Epithelial cell of prostate (primary cell): ENCODE measurements around the gene PPIF.

Experiments
- DNase-seq: peaks from one replicate; pipeline ENCODE4 v3.0.0-alpha.2; 2011; ENCODE audit warnings: low read depth, low spot score
- H3K27ac ChIP-seq: fragments of 450-650 bp; 2 replicates; pipeline ENCODE4 v1.5.1; 2017; ENCODE audit warnings: mild to moderate bottlenecking

Gene PPIF

GRCh38 chr10:79346012-79346340 lies 1.3 kb upstream of the PPIF start:
- no peak overlapping the region for H3K27ac ChIP-seq
- DNase-seq = no peak

DNA sequence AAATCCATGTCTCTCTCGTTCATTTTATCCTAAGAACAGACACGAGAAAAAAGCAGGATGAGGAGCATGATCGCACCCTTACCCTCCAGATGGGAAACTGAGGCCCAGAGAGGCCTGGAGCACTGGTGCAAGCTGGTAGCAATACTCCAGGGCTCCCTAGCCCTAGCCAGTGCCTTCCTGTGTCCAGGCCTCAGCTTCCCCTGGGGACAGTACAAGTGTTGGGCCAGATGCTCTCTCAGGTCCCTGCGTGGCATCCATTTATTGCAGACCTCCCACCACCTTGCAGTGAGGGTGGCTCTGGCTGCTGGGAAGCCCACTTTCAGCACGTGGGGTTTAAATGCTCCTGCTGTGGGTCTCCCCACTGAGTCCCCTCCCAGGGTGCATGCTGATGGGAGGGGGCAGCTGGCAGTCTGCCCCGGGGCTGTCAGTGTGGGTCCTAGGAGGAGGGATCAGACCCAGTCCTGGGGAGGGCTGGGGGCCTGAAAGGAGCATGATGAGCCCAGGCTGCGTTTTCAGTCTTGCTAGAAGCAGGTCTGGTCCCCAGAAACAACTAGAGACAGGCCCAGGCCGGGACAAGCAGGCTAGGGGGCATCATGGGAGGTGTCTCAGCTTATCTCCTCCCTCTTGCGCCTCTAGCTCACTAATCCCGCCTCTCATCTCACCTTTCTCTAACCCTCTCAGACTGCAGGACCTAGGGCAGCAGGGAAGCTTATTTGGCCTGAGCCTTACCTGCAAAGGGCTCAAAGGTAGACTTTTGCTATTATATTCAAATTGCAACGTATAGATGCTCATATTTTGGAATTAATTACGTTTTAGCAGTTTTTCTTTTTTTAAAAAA lies 662 bp upstream of the PPIF start:
- H3K27ac ChIP-seq = peak overlapping the region; percentile 85
- no peak for DNase-seq

- no peak for DNase-seq
- peak overlapping the region; percentile 85 for H3K27ac ChIP-seq
Measured at GRCh38 chr10:79347894-79348639, 798 bp downstream of the PPIF start.

DNA sequence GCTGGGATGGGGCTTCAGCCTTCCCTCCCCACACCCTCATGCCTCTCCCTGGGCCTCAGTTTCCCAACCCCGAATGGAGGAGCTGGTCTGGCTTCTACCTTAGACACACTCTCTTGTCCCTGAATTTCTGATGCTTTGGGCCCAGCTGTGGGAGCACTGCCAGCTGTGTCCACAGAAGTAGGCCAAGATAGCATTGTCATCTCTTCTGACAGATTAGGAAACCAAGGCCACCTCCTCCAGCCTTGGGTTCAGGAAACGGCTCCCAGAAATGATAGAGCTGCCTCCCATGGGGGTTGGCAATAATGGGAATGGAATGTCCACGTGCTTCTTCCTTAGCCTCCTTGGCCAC lies 1.3 kb downstream of the PPIF start:
- H3K27ac ChIP-seq = peak overlapping the region; percentile 85
- no peak for DNase-seq

GRCh38 chr10:79349072-79349491 lies 1.8 kb downstream of the PPIF start:
- no peak for DNase-seq
- H3K27ac ChIP-seq = peak overlapping the region; percentile 85

DNA sequence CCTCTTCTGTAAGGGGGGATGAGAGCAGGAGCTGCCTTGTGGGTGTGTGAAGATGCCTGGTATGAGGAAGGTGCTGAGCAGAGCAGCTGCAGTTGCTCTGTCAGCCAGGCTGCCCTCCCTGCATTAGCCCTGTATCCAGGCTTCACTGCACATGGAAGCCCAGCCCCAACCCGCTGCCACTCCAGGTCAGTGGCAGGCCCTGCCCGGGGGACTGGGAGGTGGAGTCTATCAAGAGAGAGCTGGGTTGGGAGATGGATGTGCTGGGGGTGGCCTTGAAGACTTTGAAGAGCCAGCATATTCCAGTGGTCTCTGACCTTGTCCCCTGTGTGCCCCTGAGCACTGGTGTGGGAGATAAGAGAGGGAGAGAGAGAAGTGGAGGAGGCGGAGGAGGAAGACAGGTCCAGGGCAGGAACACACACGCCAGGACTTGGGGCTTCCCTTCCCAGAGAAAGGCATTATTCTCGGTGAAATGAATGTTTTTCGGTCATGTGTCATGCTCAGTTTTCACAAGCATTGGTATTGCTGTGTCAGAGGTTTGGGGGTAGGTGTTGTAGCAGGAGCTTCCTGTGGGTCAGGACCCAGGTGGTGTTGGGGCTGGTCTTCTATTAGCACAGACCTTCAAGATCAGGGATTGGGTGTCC lies 2.6 kb downstream of the PPIF start:
- no peak for DNase-seq
- H3K27ac ChIP-seq = peak overlapping the region; percentile 85

DNA sequence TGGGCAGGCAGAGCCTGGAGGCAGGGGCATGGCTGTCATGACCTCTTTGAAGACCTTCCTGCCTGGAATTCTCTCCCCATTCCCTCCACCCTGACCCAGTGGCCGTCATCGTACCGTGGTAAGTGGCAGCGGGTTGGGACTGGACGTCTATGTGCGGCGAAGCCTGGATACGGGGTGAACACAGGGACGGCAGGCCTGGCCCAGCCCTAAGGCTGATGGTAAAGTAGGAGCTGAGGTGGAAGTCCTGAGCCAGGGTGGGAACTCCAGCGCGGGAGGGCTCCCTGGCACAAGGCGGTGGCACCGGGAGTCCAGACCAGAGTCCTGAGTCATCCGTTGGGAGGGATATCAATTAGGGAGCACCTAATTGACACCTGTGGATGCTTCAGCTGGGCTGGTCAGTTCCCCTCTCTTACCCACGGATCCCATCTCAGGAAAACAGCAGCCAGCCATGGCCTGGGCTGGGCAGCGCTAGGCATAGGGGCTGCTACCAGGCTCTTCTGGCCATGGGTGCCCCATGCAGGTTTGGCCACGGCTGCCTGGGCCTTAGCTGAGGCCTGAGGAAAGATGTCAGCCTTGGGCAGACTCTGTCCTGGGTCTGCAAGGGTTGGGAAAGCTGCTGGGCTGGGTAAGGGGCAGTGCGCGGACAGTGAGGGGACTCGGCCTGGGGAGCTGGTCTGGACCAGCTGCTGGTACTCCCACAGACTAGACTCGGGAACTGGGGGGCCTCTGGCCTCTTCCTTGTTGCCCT lies 3.3 kb downstream of the PPIF start:
- peak overlapping the region; percentile 85 for H3K27ac ChIP-seq
- DNase-seq = no peak

DNA sequence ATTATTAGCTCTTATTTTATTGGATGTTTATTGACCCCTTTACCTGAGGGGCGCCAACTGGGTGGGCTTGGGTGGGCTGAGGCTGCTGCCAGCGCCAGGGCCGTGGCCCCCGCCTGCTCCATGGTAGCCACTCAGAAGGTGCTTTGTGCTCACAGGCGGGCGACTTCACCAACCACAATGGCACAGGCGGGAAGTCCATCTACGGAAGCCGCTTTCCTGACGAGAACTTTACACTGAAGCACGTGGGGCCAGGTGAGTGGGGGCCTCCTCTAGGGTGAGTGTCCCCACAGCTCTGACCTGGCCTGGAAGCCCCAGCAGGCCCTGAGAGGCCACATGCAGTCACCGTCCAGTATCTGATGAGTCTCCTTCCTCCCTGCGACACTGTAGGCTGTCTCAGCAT lies 4.1 kb downstream of the PPIF start:
- no peak for DNase-seq
- H3K27ac ChIP-seq = no peak overlapping the region

DNA sequence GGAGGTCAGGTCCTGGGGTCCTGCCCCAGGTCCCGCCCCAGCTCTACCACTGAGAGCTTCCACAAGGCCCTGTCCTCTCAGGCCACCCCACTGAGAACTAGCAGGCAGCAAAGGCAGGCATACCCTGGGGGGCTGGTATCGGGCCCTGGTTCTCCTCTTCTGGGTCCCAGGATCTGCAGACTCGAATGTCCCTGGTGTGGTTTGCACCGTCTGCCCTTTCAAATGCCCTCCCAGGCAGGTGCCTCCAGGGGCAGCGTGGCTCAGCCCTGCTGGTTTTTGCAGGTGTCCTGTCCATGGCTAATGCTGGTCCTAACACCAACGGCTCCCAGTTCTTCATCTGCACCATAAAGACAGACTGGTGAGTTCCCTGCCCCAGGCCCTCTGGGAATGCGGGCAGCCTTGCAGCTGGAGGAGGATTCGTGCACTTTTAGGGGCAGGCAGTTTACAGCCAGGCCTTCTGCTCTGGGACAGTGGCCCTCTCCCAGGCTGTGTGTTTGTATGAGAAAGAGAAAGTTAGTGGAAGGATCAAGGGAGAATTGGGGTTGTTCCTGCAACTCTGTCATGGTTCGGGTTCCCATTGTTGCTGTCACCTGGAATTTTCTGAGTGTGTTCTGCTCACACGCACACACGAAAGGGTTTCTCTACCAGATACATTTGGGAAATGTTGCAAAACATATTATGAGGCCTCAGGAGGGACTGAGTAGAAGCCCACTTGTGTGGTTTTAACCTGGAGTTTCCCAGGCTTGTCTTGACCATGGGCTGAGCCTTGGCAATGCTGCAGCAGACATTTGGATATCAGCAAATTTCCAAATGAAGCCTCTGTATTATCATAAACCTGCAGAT lies 5.0 kb downstream of the PPIF start:
- DNase-seq = no peak
- no peak overlapping the region for H3K27ac ChIP-seq

GRCh38 chr10:79353000-79353406 lies 5.7 kb downstream of the PPIF start:
- H3K27ac ChIP-seq = no peak overlapping the region
- DNase-seq = no peak

GRCh38 chr10:79353726-79354125 lies 6.5 kb downstream of the PPIF start:
- no peak for DNase-seq
- H3K27ac ChIP-seq = no peak overlapping the region

DNA sequence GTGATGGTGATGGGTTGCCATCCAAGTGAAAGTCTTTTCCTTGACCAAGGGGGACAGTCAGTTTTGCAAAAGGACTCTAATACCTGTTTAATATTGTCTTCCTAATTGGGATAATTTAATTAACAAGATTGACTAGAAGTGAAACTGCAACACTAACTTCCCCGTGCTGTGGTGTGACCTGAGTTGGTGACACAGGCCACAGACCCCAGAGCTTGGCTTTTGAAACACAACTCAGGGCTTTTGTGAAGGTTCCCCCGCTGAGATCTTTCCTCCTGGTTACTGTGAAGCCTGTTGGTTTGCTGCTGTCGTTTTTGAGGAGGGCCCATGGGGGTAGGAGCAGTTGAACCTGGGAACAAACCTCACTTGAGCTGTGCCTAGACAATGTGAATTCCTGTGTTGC lies 6.9 kb downstream of the PPIF start:
- H3K27ac ChIP-seq = no peak overlapping the region
- no peak for DNase-seq

GRCh38 chr10:79354615-79355014 lies 7.3 kb downstream of the PPIF start:
- no peak overlapping the region for H3K27ac ChIP-seq
- no peak for DNase-seq

GRCh38 chr10:79355420-79356017 lies 8.2 kb downstream of the PPIF start:
- H3K27ac ChIP-seq = no peak overlapping the region
- DNase-seq = no peak

- no peak for DNase-seq
- H3K27ac ChIP-seq = no peak overlapping the region
Measured at GRCh38 chr10:79356104-79356503, 8.8 kb downstream of the PPIF start.

DNA sequence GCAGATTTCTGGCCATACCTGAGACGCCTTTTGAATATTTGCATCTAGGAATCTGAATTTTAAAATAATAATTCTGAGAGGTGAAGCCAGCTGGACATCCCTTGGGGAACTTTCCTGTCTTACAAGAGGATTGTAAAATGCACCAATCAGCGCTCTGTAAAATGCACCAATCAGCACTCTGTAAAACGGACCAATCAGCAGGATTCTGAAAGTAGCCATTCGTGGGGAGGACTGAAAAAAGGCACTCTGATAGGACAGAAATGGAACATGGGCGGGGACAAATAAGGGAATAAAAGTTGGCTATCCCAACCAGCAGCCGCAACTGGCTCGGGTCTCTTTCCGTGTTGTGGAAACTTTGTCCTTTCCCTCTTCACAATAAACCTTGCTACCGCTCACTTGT lies 9.9 kb downstream of the PPIF start:
- no peak overlapping the region for H3K27ac ChIP-seq
- DNase-seq = no peak

DNA sequence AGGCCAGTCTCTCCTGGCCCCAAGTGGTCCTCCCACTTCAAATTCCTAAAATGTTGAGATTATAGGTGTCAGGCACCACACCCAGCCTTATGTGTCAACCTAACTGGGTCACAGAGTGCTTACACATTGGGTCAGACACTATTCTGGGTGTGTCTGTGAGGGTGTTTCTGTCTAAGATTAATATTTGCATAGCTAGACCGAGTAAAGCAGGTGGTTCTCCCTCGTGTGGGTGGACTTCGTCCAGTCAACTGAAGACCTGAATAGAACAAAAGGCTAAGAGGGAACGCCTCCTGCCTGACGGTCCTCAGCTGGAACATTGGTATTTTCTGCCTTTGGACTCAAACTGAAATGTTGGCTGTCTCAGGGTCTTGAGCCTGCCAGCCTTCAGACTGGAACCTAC lies 11.5 kb downstream of the PPIF start:
- no peak overlapping the region for H3K27ac ChIP-seq
- DNase-seq = no peak

GRCh38 chr10:79359816-79360498 lies 12.7 kb downstream of the PPIF start:
- no peak overlapping the region for H3K27ac ChIP-seq
- no peak for DNase-seq
